ENCODE measurements around the gene CDHR2. TPM values are rescaled to one million over a fixed set of nuclear protein-coding genes. Genes with fewer than 3 reads are reported as not detected.
A peak's percentile ranks its signal among the peaks of the same experiment; 100 is the strongest.

Gene CDHR2
- total RNA-seq, 2 donors from 2014 or later = 0.29 TPM

DNA sequence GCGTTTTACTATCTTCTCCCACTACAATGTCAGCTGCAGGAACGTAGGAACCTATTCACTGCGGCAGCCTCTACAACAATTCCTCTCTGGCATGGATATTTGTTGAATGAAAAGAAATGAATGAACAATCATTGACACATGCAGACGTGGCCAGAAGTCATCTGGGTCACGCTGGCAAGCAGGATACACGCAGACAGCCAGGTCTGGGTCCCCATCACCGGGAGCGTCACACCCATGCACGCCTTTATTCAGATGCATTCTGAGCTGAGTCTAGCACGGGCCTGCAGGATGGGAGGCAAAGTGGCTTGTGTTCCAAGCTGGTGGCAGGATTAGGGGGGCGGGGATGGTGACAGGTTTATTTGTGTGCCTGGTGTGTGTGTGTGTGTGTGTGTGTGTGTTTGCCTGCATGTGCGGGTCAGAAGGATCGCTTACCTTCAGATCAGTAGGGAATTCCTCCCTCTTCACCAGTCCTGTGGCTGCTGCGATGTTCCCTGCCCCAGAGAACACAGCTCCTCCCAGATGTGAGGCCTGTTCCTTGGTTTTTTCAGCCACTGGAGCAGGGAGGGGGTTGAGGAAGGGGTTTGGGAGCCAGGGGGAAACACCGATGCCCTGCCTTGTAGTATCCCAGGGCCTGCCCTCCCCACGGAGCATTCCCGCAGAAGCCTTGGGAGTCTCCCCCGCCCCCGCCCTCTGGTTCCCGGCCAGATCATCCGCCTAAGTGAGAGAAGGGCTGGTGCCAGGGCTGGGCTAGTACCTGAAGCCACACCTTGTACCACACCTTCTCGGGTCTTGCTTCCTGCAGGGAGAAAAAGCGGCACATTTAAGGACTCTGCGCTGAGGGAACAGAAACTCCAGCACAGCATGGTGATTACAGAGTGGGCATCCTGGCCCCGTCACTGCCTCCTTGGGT, 77.1 kb downstream of the CDHR2 start:
- intact Hi-C loops (cut with DNase I) = no loop called here
- ATAC-seq (no peak), DNase-seq (no peak)

DNA sequence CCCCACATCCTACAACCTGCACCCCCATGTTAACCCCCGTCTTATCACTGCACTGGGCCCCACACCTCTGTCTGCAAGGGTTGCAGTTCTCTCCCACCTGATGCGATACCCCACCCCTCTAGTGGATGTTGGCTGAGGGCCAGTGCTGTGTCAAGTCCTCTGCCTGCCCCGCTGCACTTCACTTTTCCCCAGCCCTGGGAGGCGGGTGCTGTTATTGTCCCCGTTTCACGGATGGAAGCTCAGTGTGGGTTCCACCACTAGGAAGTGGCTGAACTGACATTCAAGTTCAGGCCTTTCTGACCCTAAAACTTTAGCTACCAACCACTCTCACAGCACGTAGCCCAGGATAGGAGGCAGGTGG, 77.7 kb downstream of the CDHR2 start:
- no peak for DNase-seq
- ATAC-seq = no peak
- intact Hi-C loops (cut with DNase I) = no loop called here

DNA sequence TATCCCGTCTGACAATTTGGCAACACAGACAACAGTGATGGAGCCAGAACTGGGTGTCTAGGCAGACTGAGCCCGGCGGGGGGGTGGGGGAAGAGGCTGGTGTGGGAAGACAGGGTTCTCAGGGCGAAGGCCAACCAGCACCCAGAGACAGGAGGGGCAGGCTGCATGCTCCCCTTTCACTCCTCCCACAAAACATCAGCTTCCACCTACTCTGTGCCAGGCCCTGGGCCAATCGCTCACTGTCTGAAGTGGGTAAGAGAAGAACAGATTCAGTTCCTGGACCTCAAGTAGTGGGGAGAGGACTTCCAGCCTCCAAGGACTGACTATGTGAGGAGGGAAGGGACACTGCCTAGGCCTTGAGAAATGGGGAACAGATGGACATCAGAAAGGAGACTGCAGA, 78.4 kb downstream of the CDHR2 start:
- no peak for ATAC-seq
- DNase-seq = no peak
- intact Hi-C loops (cut with DNase I) = no loop called here

DNA sequence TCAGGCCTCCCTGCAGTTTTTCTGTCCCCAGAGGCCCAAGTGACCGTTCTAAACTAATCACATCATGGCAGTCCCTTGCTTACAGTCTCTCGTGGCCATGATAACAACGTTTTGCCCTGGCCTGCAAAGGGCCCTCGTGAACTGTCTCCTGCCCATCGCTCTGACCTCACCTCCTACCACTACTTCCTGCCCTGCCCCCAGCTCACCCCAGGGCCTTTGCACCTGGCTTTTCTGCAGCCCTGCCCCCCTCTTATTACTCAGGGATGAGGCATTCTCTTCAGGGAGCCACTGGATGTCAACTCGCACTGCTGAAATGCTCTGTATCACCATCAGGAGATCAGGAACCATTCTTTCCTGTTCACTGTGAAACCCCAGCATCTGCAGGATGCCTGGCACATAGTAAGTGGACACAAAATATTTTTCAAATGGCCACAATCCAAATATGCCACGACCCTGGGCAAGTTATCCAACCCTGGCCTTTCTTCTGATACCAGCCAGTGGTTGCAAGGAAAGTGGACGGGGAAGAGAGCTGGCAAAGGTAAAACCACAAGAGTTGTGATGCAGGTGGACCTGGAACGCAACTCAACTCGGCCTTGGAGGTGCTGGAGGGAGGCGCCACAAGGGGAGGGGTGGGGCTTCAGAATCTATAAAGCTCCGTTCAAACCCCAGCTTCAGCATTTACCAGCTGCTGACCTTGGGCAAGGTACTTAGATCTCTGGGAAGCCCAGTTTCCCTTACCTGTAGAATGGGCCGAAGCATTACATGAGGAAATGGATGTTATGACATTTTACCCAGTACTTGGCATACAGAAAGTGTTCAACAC, 79.5 kb downstream of the CDHR2 start:
- ATAC-seq (no peak), DNase-seq (no peak)
- intact Hi-C loops (cut with DNase I) = no loop called here

- ATAC-seq (no peak), DNase-seq (no peak)
- intact Hi-C loops (cut with DNase I) = no loop called here
Observed at GRCh38 chr5:176629317-176629852, 80.2 kb downstream of the CDHR2 start.

- DNase-seq = peak; percentile 53
- intact Hi-C loops (cut with DNase I) = no loop called here
- ATAC-seq = peak; percentile 83 to 90
Observed at GRCh38 chr5:176629853-176630680, 80.9 kb downstream of the CDHR2 start, which contains the start of the genes EIF4E1B and SNCB. Gene EIF4E1B (plus strand): TSS chr5:176630675. CDS start chr5:176642788, 12,113 bp downstream. Gene SNCB (minus strand): TSS chr5:176630534. CDS start chr5:176629654, 880 bp downstream.

GRCh38 chr5:176630681-176631222, 81.6 kb downstream of the CDHR2 start:
- DNase-seq = no peak
- intact Hi-C loops (cut with DNase I) = no loop called here
- ATAC-seq = no peak

DNA sequence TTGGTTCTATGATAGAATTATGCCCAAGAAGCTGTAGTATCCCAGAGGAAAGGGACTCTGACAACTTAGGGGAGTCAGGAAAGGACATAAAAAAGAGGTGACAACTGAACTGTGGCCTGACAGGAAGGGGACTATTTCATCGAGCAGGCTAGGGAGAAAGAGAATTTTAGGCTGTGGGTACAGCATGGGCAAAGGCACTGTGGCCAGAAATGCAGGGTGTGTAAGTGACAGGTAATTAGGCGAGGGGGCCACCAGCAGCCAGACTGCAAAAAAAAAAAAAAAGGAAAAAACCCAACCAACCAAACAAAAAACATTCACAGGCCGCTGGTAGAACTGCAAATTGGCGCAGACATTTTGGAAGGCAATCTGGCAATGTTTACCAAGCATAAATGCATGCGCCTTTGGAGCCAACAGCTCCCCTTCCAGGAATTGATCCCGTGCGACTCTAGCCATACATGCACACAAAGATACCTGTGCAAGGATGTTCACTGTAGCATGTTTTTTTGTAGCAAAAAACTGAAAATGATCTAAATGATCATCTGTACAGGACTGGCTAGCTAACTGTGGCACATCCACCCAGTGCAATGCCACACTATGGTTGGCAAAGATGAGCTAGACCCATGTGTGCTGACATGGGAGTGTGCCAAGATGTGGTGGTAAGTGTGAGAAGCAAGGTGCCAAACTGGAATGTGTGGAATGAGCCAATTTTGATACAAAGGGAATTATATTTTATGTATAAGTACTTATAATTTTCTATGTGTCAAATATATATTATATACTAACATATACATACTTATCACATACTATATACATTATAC, 82.5 kb downstream of the CDHR2 start:
- DNase-seq = no peak
- intact Hi-C loops (cut with DNase I) = no loop called here
- no peak for ATAC-seq

DNA sequence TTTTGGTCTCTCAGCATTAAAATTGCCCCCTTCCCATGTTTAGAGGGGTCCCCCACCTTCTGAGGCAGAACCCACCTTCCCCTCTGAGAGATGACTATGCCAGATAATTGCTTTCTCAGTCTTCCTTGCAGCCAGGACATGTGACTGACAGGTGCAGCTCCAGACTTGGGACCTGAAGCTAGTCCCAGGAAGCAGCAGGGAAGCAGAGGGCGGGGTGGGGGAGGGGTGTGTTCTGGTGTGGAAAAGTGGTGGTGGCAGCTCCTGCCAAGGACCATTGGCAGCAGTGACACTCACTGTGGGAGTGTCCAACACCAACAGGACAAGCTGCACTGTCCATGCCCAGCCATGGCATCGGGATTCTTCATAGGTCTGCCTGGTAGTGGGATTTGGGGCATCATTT, 83.6 kb downstream of the CDHR2 start:
- DNase-seq (no peak), ATAC-seq (peak; percentile 30 to 51)
- intact Hi-C loops (cut with DNase I) = no loop called here

DNA sequence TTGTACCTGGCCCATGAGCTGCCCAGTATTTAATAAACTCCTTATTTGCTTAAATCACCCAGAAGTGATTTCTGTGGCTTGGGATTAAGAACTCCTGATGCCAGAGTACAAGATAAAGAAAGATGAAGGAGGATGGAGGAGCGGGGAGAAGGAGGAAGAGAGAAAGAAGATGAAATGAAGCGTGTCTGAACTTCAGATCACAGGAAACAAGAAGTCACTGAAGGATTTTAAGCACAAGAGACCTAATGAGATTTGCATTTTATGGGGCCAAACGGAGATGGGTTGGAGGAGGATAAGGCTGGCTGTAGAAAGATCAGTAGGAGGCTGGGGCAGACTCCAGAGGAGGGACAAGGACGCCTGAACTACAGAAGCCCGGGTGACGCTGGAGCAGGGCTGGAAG, 84.5 kb downstream of the CDHR2 start:
- ATAC-seq (no peak), DNase-seq (no peak)
- intact Hi-C loops (cut with DNase I) = no loop called here

- ATAC-seq = no peak
- no peak for DNase-seq
- intact Hi-C loops (cut with DNase I) = no loop called here
Observed at GRCh38 chr5:176636426-176636825, 87.3 kb downstream of the CDHR2 start.

GRCh38 chr5:176637556-176637955, 88.4 kb downstream of the CDHR2 start:
- intact Hi-C loops (cut with DNase I) = no loop called here
- no peak for ATAC-seq
- no peak for DNase-seq

DNA sequence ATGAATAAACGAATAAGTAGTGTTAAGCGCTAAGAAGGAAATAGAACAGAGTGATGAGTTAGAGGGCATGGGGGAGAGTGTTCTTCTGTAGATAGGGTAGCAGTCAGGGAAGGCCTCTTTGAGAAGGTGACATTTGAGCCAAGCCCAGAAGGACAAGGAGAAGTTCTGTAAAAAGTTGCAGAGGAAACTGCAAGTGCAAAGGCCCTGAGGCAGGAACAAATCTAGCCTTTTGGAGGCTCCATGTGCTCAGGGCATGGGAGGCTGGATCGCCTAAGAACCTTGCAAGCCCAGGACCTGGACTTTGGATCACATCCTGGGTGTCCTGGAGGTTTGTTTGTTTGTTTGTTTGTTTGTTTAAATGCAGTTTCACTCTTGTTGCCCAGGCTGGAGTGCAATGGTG, 89.3 kb downstream of the CDHR2 start:
- ATAC-seq (no peak), DNase-seq (no peak)
- intact Hi-C loops (cut with DNase I) = no loop called here

DNA sequence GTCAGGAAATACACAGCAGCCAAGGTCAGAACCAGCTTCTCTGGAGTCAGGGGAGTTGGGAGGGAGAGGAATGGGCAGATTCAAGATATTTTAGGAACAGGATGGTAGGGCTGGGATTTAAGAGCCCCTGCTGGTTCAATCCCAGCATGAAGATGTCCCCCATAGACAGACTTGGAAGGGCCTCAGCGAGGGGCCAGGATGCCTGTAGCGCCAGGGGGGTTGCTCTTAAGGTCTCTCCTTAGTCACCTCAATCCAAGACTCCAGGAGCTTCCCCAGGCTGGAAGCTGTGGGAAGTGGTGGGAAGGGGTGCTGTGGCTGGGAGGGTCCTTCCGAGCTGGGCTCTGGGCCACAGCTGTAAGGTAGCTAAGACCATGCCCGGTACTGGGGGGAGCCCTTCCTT, 90.1 kb downstream of the CDHR2 start:
- no peak for DNase-seq
- intact Hi-C loops (cut with DNase I) = no loop called here
- no peak for ATAC-seq

DNA sequence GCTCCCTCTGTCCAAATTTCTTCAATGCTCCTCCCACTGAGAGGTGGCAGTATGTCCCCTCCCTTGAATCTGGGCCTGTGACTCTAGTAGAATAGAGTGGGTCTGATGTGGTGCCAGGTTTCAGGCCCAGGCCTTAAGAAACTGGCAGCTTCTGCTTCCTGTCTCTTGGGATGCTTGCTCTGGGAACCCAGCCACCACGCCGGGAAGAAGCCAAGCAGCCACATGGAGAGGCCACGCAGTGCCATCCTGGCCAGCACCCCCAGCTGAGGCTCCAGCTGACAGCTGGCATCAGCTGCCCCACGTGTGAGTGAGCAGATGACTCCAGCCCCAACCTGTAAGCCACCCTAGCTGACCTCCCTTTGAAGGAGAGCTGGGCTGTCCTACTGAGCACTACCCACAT, 90.8 kb downstream of the CDHR2 start:
- DNase-seq (peak; percentile 59), ATAC-seq (peak; percentile 72 to 91)
- intact Hi-C loops (cut with DNase I) = loop anchor here in 1 of 2 donors (10.0 kb wide), 1 partner anchor 195 kb away; the partner anchor contains the start of gene FAF2

DNA sequence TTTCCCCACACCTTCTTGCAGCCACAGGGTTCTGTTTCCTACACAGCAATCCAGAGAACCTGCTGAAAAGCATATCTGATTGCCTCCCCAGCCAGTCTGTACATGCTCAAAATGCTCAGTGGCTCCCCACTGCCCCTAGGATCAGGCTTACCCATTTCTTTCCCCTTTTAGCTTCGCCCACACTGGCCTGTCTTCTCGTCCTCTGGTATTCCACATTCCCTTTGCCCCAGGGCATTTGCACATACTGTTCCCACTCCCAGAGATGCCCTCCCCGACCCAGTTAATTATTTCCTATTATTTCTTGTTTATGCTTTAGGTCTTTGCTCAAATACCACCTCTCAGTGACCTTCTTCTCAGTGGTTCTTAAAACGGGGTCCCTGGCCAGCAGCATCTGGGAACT, 91.5 kb downstream of the CDHR2 start:
- intact Hi-C loops (cut with DNase I) = loop anchor here in 1 of 2 donors (10.0 kb wide), 1 partner anchor 196 kb away; the partner anchor contains the start of gene FAF2
- no peak for ATAC-seq
- no peak for DNase-seq

DNA sequence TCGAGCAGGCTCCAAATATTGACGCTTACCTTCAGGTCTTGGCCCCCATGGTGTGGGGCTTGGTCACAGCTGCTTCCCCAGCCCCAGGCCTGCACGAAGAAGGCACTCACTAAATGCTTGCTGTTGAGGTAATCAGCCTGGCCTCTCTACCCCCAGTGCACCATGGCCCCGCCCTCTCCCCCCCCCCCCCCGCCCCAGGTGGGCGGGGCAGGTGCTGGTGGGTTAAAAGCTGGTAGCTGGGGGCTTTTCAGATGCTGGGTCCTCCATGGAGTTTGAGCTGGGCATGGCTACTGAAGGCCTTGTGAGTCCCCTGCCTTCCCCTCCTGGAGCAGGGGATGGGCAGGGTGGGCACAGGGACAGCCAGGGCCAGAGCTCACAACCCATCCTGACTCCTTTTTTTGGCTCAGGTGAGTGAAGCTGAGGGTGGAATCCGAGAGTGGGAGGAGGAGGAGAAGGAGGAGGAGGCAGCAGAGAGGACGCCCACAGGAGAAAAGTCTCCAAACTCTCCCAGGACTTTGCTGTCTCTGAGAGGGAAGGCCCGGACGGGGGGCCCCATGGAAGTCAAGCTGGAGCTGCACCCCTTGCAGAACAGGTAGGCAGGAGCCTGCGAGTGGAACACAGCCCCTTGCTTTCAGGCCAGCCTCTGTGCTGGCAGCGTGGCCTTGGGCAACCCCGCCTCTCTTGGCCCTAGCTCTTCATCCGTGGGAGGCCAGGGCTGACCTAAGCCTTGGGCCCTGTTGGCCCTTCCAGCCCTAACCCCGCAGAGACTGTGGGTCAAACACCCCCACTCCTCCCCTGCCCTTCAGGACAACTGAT, 93.7 kb downstream of the CDHR2 start:
- no peak for DNase-seq
- intact Hi-C loops (cut with DNase I) = loop anchor here in 1 of 2 donors (10.0 kb wide), 1 partner anchor 198 kb away; the partner anchor contains the start of gene FAF2
- ATAC-seq = no peak
